GM12865 (cell line): Measurements from ENCODE around the gene MAPK4.

Source experiments
- DNase-seq: peaks from one replicate; pipeline ENCODE4 v3.0.0; 2010; ENCODE audit warnings: low read depth
- H3K4me3 ChIP-seq: 2 replicates; pipeline ENCODE4 v1.5.1; 2011; ENCODE audit warnings: mild to moderate bottlenecking, low read depth, low read length, control low read depth
- TF ChIP-seq, protein P1 (sequence below): IDR thresholded peaks from 2 replicates; pipeline ENCODE4 v1.5.1; 2011; ENCODE audit warnings: low read length, control low read depth, low read depth, inconsistent platforms; ENCODE audit not compliant: insufficient read depth; ENCODE audit errors: missing control alignments

The MAPK4 gene

DNA sequence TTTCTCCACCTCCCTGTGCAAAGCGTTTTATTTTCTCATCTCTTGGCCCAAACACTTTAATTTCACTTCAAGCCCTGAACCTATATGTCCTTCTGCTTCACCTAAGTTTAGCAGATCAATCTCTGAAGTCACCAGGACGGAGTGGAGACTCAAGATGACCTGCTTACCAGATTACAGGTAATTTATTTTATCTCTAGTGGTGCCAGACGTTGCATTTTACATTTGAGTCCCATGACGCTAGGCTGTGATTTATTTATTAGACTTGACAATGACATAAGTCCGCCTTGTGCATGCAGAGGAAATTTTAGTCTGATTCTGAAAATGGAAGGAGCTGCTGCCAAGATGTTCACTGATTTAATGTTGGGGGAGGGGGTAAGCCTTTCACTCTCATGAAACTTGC, 186.1 kb downstream of the MAPK4 start:
- no peak overlapping the region for H3K4me3 ChIP-seq
- DNase-seq = no peak
- TF ChIP-seq, protein P1, sequence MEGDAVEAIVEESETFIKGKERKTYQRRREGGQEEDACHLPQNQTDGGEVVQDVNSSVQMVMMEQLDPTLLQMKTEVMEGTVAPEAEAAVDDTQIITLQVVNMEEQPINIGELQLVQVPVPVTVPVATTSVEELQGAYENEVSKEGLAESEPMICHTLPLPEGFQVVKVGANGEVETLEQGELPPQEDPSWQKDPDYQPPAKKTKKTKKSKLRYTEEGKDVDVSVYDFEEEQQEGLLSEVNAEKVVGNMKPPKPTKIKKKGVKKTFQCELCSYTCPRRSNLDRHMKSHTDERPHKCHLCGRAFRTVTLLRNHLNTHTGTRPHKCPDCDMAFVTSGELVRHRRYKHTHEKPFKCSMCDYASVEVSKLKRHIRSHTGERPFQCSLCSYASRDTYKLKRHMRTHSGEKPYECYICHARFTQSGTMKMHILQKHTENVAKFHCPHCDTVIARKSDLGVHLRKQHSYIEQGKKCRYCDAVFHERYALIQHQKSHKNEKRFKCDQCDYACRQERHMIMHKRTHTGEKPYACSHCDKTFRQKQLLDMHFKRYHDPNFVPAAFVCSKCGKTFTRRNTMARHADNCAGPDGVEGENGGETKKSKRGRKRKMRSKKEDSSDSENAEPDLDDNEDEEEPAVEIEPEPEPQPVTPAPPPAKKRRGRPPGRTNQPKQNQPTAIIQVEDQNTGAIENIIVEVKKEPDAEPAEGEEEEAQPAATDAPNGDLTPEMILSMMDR = no peak

DNA sequence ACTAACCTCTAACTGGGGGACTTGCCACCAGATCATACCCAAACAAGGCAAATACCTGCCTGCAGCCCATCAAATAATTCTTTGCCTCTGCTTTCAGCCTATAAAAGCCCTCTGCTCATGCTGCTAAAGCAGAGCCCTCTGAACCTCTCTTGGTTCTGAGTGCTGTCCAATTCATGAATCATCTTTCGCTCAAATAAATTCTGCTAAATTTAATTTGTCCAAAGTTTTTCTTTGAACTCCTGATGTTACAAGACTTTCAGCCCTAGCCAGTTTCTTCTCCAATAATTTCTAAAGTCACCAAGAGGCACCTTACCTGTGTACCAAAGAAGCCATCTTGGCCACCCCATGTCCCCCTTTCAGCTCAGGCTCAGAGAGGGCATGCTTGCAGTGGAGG, 188.0 kb downstream of the MAPK4 start:
- TF ChIP-seq, protein P1 = no peak
- H3K4me3 ChIP-seq = no peak overlapping the region
- DNase-seq = no peak

DNA sequence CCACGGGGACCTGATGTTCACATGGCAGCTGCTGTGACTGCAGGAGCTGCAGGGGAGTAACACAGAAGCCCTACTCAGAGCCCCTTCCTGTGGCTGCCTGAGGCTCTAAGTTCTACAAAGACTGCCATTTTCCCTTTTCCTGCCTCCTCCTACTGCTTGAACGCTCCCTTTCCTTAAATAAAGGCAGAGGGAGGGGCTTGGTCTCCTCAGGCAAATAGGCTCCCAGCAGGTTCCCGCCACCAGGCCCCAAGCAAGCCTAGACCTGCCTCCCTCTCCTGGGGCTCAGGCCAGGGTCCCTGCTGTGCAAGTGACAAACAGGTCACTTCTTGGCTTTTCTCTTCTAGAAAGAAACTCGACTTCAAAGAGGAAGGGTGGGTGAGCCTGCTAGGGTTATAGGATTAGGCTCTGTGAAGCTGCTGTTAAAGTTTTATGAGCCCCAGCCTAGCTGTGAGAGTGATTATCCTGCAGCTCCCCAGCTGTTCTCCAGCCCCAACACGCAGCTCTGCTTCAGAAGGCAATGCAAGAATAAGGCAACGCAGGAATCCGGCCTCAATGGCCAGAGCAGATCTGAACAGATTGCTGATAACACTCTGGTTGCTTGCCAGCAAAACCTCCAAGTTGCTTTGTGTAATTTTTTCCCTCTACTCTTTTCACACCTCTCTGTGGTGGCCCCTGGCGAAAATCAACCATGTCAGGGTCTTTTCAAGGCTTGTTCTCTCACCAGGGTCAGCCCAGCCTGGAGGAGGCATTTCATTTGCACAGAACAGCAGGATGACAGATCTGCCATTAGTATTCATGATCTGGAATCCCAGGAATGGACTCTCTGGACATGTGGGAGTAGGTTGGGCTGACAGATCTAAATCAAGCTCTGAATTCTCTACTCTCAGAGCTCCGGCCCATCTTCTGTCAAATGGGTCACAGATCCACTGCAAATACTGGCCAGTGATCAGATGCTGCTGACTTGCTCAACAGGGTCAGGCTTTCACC, 188.6 kb downstream of the MAPK4 start:
- H3K4me3 ChIP-seq = no peak overlapping the region
- no peak for DNase-seq
- TF ChIP-seq, protein P1 = no peak

DNA sequence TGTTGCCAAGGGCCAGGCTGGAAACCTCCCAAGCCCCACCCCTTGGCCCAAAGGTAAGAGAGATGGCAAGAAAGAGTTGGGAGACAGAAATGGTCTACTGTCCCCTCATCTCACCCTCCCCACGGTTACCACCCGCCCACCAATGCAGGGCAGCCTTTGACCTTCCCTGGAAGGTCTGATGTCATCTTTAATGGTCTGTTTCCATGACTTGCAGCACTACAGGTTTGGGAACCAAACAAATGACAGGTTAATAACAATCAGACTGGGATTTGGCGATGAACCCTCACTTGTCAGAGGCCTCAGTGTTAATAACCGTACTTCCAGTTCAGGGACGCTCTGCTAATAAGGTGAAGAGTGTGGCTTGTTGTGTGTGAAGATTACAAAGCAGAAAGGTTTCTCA, 189.5 kb downstream of the MAPK4 start:
- TF ChIP-seq, protein P1 = no peak
- H3K4me3 ChIP-seq = no peak overlapping the region
- DNase-seq = no peak

DNA sequence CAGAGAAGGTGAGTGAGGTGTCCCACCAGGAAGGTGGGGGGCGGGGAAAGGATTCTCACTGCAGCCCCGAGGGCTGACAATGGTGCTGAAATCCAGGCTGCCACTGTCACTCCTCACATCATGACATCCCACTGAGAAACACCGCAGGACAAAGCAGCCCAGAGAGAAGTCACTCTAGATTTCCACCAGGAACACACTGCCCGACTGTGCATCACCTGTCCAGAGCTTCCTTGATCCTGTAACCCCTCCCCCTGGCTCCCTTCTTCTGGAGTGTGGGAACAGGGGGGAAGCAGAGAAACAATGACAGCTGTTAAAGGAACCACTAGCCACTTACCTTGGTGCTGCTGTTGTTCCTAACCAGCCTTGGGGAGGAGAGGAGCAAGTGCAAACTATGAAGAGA, 190.1 kb downstream of the MAPK4 start:
- TF ChIP-seq, protein P1 = no peak
- no peak for DNase-seq
- no peak overlapping the region for H3K4me3 ChIP-seq

DNA sequence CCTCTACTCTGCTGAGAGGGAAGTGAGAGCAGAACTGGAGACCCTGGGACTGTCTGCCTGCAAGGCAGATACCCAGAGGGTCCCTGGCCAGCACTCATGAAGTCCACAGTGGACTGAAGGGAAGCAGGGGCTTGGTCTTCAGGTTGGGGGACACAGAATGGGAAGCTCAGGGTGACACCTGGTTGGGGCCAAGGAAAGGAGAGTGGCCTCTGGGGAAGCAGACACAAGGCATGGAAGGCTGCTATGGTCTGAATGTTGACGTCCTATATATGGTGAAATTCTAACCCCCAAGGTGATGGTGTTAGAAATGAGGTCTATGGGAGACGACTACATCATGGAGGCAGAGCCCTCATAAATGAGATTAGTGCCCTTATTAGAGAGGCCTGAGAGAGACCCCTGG, 190.7 kb downstream of the MAPK4 start:
- H3K4me3 ChIP-seq = no peak overlapping the region
- DNase-seq = no peak
- TF ChIP-seq, protein P1 = no peak
